HUDEP-2 (cell line): ENCODE measurements around the gene FPR1.
"Not testable (repeated sequence)": the region's sequence is repeated elsewhere in the genome, so short reads cannot be mapped to it uniquely, and the experiment has no call there.

Experiments
- DNase-seq, 76 experiments: peaks; one replicate each; lab custom pipeline; 2025; ENCODE audit not compliant: unreplicated experiment in 76 of 76; lab: John Stamatoyannopoulos, UW

FPR1 gene

GRCh38 chr19:51780270-51780669 is 28.6 kb upstream of the FPR1 start:
- no peak for DNase-seq

DNA sequence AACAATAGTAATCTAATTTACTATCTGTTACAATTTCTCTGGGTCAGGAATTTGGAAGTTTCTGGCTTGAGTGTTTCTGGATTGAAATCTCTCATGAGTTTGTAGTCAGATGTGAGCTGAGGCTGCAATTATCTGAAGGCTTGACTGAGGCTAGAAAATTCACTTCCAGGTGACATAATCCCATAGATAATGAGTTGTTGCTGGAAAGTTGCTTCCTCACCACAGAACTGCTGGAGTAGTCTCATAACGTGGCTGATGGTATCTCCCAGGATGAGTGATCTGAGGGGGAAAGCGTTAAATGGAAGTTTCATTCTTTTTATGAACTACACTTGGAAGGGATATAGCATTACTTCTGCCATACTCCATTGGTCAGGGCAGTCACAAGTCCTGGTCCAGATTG is 28.0 kb upstream of the FPR1 start:
- DNase-seq, result no peak

DNA sequence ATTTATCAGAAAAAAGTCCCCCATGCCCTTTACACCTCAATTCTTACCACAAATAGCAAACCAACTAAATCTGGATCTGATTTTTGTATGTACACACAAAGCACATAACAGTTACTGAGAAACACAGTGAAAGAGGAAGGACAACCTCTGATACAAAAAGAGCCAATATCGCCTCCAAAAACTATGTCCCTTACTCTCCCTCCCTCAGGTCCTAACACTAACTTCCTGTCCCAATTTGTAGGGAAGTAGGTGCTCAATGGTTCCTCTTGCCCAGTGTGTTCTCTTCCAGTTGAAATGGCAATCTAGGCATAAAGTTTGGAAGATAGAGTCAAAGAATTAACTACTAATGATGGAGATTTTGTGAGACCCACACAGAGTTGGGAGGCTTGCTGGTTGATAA is 27.5 kb upstream of the FPR1 start:
- no peak for DNase-seq

GRCh38 chr19:51777570-51778462 is 26.1 kb upstream of the FPR1 start:
- DNase-seq, result peak in 68 of 76 experiments; percentile 13 to 87 (median 52)

DNA sequence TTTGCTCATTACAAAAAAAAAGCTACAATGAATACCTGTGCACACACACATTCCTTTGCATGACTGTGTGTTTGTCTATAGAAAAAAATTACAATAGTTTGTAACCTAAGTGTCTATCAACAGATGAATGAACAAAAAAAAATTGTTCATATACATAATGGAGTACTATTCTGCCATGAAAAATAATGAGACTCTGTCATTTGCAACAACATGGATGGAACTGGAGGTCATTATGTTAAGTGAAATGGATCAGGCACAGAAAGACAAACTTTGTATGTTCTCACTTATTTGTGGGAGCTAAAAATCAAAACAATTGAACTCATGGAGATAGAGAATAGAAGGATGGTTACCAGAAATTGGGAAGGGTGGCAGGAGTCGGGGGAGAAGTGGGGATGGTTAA is 24.9 kb upstream of the FPR1 start:
- DNase-seq, result not testable (repeated sequence)

GRCh38 chr19:51772977-51773376 is 21.3 kb upstream of the FPR1 start:
- no peak for DNase-seq

DNA sequence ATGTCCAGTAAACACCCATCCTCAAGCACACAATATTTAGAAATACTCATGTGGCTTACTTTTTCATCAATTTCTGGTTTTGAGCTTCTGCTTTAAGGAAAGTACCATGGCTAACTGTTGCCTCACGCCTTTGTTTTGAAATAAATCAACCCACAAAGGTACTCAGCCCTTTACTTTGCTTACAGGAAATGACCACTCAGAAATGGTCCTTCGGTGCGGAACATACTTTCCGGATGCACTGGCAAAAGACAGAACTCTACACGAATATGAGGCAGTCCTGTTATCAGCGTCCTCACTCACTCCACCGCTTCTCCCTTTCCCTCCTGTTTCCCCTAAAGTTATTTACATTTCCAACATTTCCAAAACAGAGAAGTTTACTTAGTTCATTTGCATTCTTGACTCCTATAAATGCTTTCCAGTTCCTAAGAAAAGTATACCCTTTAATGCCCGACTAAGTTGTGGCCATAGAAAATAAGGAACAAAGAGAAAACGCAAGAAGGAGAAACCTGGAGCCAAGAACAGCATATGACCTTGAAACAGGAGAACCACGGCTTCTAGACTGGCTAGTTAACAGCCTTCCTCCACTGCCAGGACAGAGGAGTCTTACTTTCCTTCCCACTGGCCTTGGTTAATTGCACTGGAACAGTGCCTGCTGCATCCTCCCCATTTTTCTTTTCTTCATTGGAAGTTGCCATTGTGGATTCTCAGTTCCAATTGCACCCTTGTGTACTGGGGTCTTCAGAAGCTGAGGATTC is 19.9 kb upstream of the FPR1 start:
- DNase-seq, result no peak

DNA sequence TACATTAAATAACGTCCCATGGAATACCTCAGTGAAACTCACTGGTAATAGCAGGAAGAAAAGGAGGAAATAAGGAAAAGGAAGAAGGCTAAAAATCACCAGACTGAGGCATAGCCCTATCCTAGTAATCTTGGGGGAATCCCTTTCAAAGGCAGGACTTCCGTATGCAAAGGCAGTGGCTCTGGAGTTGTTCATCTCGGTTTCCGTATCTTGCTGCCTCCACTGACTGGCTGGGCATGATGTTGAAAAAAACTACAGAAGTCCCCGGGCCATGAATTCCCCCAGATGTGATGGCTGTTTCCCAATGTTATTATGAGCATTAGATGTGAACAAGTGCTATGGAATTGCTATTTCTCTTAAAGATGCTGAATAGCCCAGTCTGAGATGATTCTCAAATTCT is 14.8 kb upstream of the FPR1 start:
- no peak for DNase-seq

- DNase-seq, result no peak
These were observed 13.4 kb upstream of the FPR1 start for GRCh38 chr19:51765086-51765485.

GRCh38 chr19:51761696-51762095 is 10.0 kb upstream of the FPR1 start:
- no peak for DNase-seq

- DNase-seq, result no peak
These were observed 9.1 kb upstream of the FPR1 start, which contains the start of gene FPR2 for GRCh38 chr19:51760697-51761356. Gene FPR2 (plus strand): TSS chr19:51761180. CDS start chr19:51768659, 7,479 bp downstream.

GRCh38 chr19:51755571-51755970 is 3.9 kb upstream of the FPR1 start:
- DNase-seq, result no peak

DNA sequence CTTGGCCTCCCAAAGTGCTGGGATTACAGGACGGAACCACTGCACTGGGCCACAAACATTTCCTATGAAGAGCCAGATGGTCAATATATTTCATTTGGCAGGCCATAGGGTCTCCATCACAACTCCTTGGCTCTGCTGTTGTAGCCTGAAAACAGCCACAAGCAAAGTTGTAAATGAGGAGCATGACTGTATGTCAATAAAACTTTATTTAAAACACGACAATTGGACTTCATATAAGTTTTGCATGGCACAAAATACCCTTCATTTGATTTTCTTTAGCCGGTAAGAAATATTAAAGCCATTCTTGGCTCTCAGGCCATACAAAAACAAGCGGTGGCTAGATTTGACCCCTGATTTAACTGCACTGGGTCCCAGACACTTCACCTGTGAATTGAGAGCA is 3.1 kb upstream of the FPR1 start:
- DNase-seq, result no peak

- DNase-seq, result no peak
These were observed 2.4 kb upstream of the FPR1 start for GRCh38 chr19:51754109-51754508.

- no peak for DNase-seq
These were observed 1.1 kb downstream of the FPR1 start for GRCh38 chr19:51750400-51751094.

DNA sequence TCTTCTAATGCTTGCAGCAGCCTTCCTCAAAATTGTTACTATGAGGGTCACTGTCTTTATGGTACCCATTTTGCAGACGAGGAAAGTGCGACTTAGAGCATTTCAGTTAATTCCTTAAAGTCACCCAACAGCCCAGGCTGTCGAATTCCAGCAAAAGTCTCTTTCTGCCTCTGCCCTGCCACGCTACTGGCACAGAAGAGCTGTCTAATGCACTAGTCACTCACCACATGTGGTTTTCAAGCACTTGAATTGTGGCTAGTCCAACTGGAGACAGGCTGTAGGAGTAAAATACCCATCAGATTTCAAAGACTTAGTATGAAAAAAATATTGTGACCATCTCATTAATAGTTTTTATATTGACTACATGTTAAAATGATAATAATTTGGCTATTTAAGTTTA is 1.7 kb downstream of the FPR1 start:
- no peak for DNase-seq

- DNase-seq, result no peak
These were observed 4.9 kb downstream of the FPR1 start for GRCh38 chr19:51746731-51747130.

DNA sequence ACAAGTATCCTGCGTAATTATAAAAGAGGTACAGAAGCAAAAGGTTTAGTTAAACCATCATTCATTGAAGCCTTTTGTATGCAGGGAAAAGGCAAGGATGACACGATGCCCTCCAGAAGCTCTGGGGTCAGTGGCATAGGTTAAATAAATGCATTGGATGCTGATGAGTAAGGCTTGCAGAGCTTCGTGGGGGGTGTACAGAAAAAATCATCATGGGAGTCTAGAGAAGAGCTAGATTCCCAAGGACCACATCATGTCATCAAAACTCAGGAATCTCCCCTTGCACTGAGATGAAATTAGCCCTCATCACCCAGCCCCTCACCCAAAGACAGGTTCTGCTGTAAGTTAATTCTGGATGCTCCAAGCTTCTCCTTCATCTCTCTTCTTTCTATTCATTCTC is 8.3 kb downstream of the FPR1 start:
- DNase-seq, result no peak

- DNase-seq, result no peak
These were observed 8.9 kb downstream of the FPR1 start for GRCh38 chr19:51742789-51743188.

GRCh38 chr19:51740356-51740755 is 11.3 kb downstream of the FPR1 start:
- no peak for DNase-seq
